Measurements from ENCODE around the gene GNG7. TPM values are rescaled to one million over a fixed set of nuclear protein-coding genes. Genes with fewer than 3 reads are reported as not detected.

GNG7 gene
- total RNA-seq, 1 experiment from 2014 or later, result 1.1 TPM

GRCh38 chr19:2551864-2552185 is 150.7 kb downstream of the GNG7 start:
- Histone ChIP-seq H2AFZ (ENCODE audit: low read length) (no peak overlapping the region), H3K4me3 (ENCODE audit: low read length) (no peak overlapping the region), H3K9me3 (ENCODE audit: low read length) (no peaks in the 10 kb centered on the region), H3K79me2 (ENCODE audit: low read length) (no peaks in the 10 kb centered on the region), H4K20me1 (ENCODE audit: low read length) (no peaks in the 10 kb centered on the region), H3K27ac (ENCODE audit: low read length) (no peak overlapping the region), H3F3A (ENCODE audit: low read length, unreplicated experiment) (no peaks in the 10 kb centered on the region), H3K27me3 (ENCODE audit: low read length) (no peaks in the 10 kb centered on the region), H3K4me2 (ENCODE audit: low read length) (no peak overlapping the region), H3K36me3 (ENCODE audit: low read depth, low read length) (no peaks in the 10 kb centered on the region), H3K9me2 (replicated peaks; ENCODE audit: low read length) (no peaks in the 10 kb centered on the region), H3K4me1 (ENCODE audit: insufficient read depth, low read length) (peaks cover 27% of the 10 kb centered on the region), H3K9ac (ENCODE audit: low read length) (no peak overlapping the region)
- ATAC-seq, result no peak
- intact Hi-C loops (cut with micrococcal nuclease), result no loop called here
- ChIA-PET POLR2A (ENCODE audit: unreplicated experiment) (no interaction called here), CTCF (no interaction called here)
- no TSS peak for BruUV-seq (replicated peaks)
- TF ChIP-seq, protein P1, sequence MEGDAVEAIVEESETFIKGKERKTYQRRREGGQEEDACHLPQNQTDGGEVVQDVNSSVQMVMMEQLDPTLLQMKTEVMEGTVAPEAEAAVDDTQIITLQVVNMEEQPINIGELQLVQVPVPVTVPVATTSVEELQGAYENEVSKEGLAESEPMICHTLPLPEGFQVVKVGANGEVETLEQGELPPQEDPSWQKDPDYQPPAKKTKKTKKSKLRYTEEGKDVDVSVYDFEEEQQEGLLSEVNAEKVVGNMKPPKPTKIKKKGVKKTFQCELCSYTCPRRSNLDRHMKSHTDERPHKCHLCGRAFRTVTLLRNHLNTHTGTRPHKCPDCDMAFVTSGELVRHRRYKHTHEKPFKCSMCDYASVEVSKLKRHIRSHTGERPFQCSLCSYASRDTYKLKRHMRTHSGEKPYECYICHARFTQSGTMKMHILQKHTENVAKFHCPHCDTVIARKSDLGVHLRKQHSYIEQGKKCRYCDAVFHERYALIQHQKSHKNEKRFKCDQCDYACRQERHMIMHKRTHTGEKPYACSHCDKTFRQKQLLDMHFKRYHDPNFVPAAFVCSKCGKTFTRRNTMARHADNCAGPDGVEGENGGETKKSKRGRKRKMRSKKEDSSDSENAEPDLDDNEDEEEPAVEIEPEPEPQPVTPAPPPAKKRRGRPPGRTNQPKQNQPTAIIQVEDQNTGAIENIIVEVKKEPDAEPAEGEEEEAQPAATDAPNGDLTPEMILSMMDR (conservative IDR thresholded peaks at IDR 0.05; ENCODE audit: low read depth, low read length), result no peak
- TF ChIP-seq EZH2phosphoT487 (IDR thresholded peaks at IDR 0.05; ENCODE audit: borderline replicate concordance, low read length) (no peak), EZH2 (IDR thresholded peaks at IDR 0.05; ENCODE audit: low read length, unreplicated experiment) (no peak)
- no peak for DNase-seq

DNA sequence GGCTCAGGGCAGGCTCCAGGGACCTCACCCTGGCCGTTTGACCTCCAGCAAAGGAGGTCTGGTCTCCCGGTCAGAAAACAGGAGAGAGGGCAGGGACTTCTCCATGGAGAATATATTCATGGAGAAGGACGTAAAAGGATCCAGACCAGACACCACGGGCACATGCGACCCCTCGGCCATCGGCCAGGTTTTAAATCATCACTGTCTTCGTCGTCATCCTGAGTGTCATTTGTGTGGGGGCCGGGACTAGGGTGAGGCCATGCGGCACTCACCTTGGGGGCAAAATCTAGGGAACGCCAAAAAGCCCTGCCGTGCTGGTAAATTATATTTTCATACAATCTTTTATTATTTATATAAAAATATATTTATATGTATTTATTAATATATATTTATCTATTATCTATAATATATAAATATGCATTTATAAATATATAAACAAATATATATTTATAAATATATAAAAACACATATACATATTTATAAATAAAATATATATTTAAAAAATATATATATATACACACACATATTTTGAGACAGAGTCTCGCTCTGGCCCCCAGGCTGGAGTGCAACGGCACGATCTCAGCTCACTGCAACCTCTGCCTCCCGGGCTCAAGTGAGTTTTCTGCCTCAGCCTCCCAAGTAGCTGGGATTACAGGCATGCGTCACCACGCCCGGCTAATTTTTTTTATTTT is 151.2 kb downstream of the GNG7 start:
- no peak overlapping the region for H3K9ac ChIP-seq (ENCODE audit: low read length)
- H3K27me3 ChIP-seq (ENCODE audit: low read length), result no peaks in the 10 kb centered on the region
- ATAC-seq (no peak), DNase-seq (no peak)
- H2AFZ ChIP-seq (ENCODE audit: low read length), result no peak overlapping the region
- H4K20me1 ChIP-seq (ENCODE audit: low read length), result no peaks in the 10 kb centered on the region
- no peaks in the 10 kb centered on the region for H3K36me3 ChIP-seq (ENCODE audit: low read depth, low read length)
- no peaks in the 10 kb centered on the region for H3K9me3 ChIP-seq (ENCODE audit: low read length)
- TF ChIP-seq, protein P1 (conservative IDR thresholded peaks at IDR 0.05; ENCODE audit: low read depth, low read length), result no peak
- TF ChIP-seq EZH2 (IDR thresholded peaks at IDR 0.05; ENCODE audit: low read length, unreplicated experiment), result no peak
- TF ChIP-seq EZH2phosphoT487 (IDR thresholded peaks at IDR 0.05; ENCODE audit: borderline replicate concordance, low read length), result no peak
- H3F3A ChIP-seq (ENCODE audit: low read length, unreplicated experiment), result no peaks in the 10 kb centered on the region
- H3K4me3 ChIP-seq (ENCODE audit: low read length), result no peak overlapping the region
- ChIA-PET CTCF (no interaction called here), POLR2A (ENCODE audit: unreplicated experiment) (no interaction called here)
- no TSS peak for BruUV-seq (replicated peaks)
- H3K4me2 ChIP-seq (ENCODE audit: low read length), result no peak overlapping the region
- H3K79me2 ChIP-seq (ENCODE audit: low read length), result no peaks in the 10 kb centered on the region
- H3K9me2 ChIP-seq (replicated peaks; ENCODE audit: low read length), result no peaks in the 10 kb centered on the region
- no peak overlapping the region for H3K27ac ChIP-seq (ENCODE audit: low read length)
- H3K4me1 ChIP-seq (ENCODE audit: insufficient read depth, low read length), result peaks cover 27% of the 10 kb centered on the region
- intact Hi-C loops (cut with micrococcal nuclease), result no loop called here

- Histone ChIP-seq H3K79me2 (ENCODE audit: low read length) (no peaks in the 10 kb centered on the region), H2AFZ (ENCODE audit: low read length) (no peak overlapping the region), H3K27ac (ENCODE audit: low read length) (no peak overlapping the region), H3K27me3 (ENCODE audit: low read length) (no peaks in the 10 kb centered on the region), H3K4me1 (ENCODE audit: insufficient read depth, low read length) (peaks cover 26% of the 10 kb centered on the region), H3K9me2 (replicated peaks; ENCODE audit: low read length) (no peaks in the 10 kb centered on the region), H3F3A (ENCODE audit: low read length, unreplicated experiment) (no peaks in the 10 kb centered on the region), H3K9ac (ENCODE audit: low read length) (no peak overlapping the region), H3K36me3 (ENCODE audit: low read depth, low read length) (no peaks in the 10 kb centered on the region), H3K4me2 (ENCODE audit: low read length) (no peak overlapping the region), H3K4me3 (ENCODE audit: low read length) (no peak overlapping the region), H3K9me3 (ENCODE audit: low read length) (no peaks in the 10 kb centered on the region), H4K20me1 (ENCODE audit: low read length) (no peaks in the 10 kb centered on the region)
- POLR2A ChIA-PET (ENCODE audit: unreplicated experiment), result no interaction called here
- TF ChIP-seq, protein P1 (conservative IDR thresholded peaks at IDR 0.05; ENCODE audit: low read depth, low read length), result no peak
- no peak for TF ChIP-seq EZH2phosphoT487 (IDR thresholded peaks at IDR 0.05; ENCODE audit: borderline replicate concordance, low read length)
- no peak for TF ChIP-seq EZH2 (IDR thresholded peaks at IDR 0.05; ENCODE audit: low read length, unreplicated experiment)
- BruUV-seq (replicated peaks), result no TSS peak
- ATAC-seq (no peak), DNase-seq (no peak)
- intact Hi-C loops (cut with micrococcal nuclease), result no loop called here
- CTCF ChIA-PET, result no interaction called here
These were observed 151.9 kb downstream of the GNG7 start for GRCh38 chr19:2550431-2551171.
